GM18868 (cell line): Measurements from ENCODE around the gene TMEM271.
A peak's percentile ranks its signal among the peaks of the same experiment; 100 is the strongest.
"Not testable (repeated sequence)": the region's sequence is repeated elsewhere in the genome, so short reads cannot be mapped to it uniquely, and the experiment has no call there.

ENCODE experiments used
- ATAC-seq: cut with Tn5 transposase; IDR thresholded peaks from one replicate; pipeline ENCODE4 v1.9.1; 2021; ENCODE audit warnings: mild to moderate bottlenecking, moderate library complexity; ENCODE audit not compliant: unreplicated experiment

TMEM271 gene

DNA sequence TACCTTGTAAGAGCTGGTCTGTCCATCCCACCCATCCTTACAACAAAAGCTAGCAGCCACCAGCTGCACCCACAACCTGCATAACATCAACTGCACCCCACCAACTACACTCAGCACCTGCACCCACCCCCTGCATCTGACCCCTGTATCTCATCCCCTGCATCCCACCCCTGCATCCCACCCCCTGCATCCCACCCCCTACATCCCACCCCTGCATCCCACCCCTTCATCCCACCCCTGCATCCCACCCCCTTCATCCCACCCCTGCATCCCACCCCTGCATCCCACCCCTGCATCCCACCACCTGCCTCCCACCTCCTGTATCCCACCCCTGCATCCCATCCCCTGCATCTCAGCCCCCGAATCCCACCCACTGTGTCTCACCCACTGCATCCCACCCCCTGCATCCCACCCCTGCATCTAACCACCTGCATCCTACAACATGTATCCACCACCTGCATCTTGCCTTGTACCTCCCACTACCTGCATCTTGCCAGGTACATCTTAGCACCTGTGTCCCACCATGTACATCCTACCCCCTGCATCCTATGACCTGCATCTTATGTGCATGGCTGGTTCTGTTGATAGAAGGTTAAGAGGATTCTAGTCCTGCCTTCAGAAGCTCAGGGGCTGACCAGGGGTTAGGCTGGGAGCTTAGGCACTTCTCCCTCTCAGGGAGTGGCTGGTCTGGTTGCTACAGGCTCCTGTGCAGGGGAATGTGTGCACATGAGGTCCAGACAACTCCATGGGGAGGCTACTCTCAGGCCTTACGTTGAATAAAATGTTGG, 9.4 kb downstream of the TMEM271 start:
- no peak for ATAC-seq

DNA sequence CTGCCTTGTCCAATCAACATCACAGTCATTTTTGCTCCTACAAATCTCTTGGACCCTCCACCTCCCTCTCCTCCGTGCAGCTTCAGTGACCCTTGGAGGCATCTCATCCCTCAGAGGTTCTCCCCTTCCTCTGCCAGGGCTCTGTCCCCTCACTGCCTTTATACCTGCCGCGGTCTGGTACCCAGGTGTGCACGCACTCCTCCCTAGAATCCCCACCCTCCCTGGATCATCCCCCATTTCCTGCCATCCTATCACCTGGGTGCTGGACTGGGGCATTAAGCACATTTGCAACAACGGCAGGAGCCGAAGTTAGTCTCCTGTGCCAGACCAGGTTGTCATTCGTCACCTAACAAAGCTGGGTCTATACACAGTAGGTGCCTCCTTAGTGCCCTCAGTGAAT, 10.1 kb downstream of the TMEM271 start:
- ATAC-seq, result no peak

DNA sequence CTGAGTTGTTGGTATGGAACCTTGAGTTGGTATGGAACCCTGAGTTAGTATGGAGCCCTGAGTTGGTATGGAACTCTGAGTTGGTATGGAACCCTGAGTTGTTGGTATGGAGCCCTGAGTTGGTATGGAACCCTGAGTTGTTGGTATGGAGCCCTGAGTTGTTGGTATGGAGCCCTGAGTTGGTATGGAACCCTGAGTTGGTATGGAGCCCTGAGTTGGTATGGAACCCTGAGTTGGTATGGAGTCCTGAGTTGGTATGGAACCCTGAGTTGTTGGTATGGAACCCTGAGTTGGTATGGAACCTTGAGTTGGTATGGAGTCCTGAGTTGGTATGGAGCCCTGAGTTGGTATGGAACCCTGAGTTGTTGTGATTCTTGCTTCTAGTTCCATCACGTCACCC, 10.5 kb downstream of the TMEM271 start:
- ATAC-seq, result not testable (repeated sequence)

GRCh38 chr4:562458-562857, 13.6 kb downstream of the TMEM271 start:
- ATAC-seq, result not testable (repeated sequence)

- ATAC-seq, result no peak
Observed at GRCh38 chr4:561426-561825, 14.7 kb downstream of the TMEM271 start.

- no peak for ATAC-seq
Observed at GRCh38 chr4:560731-561291, 15.3 kb downstream of the TMEM271 start.

- no peak for ATAC-seq
Observed at GRCh38 chr4:560061-560460, 16.0 kb downstream of the TMEM271 start.

DNA sequence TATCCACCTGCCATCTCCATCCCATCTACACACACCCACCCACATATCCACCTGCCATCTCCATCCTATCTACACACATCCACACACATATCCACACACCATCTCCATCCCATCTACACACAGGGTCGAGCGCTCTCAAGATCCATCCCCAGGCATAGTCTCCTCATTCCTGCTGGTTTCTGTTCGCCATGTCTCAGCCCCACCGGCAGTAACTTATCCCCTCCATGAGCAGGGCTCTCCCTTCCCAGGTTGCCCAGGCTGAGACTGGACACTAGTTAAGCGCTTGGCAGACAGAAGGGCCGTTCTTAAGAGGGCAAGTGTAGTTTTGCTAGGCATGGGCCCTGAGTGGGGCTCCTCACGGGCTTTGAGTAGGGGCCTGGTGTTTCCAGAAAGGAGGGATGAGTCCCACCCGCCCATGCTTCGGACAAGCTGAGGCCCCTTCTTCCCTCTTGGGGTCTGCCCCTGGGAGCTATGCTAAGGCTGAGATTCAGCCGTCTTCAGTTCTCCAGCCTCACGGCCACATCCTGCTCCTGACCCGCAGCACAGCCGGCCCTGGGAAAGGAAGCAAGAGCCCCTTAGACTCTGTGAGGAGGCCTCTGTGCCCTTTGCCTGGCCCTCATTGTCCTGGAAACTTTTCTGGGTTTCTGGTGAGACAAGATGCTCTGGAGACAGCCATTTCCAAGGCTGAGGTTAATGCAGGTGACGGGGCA, 20.4 kb downstream of the TMEM271 start:
- ATAC-seq, result no peak

DNA sequence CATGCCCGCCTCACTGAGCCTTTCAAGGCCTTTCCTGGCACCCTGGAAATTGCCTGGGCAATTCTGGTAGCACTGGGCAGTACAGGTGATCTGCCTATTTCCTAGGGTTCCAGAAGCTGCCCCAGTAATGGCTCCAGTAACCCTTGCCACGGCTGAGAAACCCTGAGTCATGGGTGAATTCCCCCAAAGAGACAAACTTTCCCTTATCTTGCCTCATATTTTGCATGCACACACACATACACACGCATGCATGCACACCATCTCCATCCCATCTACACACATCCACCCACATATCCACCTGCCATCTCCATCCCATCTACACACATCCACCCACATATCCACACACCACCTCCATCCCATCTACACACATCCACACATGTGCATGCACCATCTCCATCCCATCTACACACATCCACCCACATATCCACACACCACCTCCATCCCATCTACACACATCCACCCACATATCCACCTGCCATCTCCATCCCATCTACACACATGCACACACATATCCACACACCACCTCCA, 21.2 kb downstream of the TMEM271 start:
- peak; percentile 61 for ATAC-seq

- ATAC-seq, result no peak
Observed at GRCh38 chr4:552019-552418, 24.1 kb downstream of the TMEM271 start.

DNA sequence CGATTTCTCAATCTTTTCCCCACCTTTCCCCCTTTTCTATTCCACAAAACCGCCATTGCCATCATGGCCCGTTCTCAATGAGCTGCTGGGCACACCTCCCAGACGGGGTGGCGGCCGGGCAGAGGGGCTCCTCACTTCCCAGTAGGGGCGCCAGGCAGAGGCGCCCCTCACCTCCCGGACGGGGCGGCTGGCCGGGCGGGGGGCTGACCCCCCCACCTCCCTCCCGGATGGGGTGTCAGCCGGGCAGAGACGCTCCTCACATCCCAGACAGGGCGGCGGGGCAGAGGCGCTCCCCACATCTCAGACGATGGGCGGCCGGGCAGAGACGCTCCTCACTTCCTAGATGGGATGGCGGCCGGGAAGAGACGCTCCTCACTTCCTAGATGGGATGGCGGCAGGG, 25.8 kb downstream of the TMEM271 start:
- ATAC-seq, result not testable (repeated sequence)

- ATAC-seq, result no peak
Observed at GRCh38 chr4:548976-549375, 27.1 kb downstream of the TMEM271 start.

GRCh38 chr4:545612-546011, 30.5 kb downstream of the TMEM271 start:
- ATAC-seq, result no peak

GRCh38 chr4:544386-545105, 31.5 kb downstream of the TMEM271 start:
- no peak for ATAC-seq

DNA sequence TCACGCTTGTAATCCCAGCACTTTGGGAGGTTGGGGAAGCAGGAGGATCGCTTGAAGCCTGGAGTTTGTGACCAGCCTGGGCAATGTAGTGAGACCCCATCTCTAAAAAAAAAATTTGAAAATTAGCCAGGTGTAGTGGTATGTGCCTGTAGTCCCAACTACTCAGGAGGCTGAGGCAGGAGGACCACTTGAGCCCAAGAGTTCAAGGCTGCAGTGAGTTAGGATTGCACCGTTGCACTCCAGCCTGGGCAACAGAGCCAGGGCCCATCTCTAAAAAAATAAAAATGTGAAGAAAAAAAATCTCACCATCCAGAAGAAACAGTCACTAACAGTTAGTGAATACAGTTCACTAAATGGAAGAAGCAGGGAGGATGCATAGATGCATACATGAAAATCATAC, 34.8 kb downstream of the TMEM271 start:
- ATAC-seq, result no peak

DNA sequence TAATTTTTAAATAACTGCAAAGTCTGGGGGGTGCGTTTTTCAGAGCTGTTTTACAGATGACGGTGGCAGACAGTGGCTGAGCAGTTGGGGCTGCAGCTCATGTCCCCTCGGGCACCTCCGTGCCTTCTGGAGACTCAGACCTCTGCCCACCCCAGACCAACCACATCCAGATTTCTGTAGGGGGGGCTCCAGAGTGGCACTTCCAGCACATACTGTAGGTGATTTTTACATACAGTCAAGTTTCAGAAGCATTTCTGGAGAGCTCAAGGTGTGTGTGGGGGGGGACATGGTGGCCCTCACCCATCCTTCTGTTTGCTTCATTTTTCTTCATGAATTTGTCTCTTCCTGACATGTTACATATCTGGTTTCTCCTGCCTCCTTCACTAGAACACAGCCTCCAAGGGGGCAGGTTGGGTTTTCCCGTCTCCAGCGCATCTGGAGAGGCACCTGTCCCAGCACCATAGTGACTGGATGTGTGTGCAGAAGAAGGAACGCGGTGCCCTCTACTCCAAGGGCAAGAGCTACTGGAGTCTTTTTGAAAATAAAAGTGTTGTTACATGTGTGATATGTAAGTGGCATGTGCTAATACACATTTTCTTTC, 37.5 kb downstream of the TMEM271 start:
- ATAC-seq, result no peak

DNA sequence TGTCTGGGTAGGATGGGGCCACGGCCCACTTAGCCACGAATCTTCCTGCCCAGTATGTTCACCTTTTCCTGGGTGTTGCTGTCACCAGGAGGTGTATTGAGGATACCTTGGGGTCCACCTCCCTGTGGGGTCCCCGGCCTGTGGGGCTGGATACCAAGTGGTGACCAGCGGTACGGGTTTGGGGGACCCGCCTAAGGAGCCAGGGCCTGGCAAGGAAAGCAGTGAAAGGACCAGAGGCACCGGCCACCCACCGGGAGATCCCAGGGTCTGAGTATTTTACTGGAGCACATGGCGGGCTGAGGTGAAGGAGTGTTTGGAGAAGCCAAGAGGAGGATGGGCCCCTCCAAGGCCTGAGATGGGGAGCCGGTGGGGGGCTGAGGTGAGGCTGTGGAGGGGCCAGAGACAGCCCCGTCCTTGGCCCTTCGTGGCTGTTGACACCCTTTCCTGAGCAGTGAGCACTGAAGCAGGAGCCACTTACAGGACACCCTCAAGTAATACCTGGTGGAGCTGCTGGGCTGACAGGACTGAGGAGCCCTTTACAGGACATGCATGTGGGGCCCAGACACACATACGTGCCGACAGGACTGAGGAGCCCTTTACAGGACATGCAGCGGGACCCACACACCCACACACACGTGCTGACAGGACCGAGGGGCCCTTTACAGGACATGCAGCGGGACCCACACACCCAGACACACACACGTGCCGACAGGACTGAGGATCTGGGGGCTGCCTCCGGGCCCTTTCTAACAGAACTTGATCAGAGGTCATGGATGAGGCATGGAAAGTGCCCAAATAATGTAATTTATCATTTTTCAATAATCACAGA, 38.4 kb downstream of the TMEM271 start:
- ATAC-seq, result no peak

DNA sequence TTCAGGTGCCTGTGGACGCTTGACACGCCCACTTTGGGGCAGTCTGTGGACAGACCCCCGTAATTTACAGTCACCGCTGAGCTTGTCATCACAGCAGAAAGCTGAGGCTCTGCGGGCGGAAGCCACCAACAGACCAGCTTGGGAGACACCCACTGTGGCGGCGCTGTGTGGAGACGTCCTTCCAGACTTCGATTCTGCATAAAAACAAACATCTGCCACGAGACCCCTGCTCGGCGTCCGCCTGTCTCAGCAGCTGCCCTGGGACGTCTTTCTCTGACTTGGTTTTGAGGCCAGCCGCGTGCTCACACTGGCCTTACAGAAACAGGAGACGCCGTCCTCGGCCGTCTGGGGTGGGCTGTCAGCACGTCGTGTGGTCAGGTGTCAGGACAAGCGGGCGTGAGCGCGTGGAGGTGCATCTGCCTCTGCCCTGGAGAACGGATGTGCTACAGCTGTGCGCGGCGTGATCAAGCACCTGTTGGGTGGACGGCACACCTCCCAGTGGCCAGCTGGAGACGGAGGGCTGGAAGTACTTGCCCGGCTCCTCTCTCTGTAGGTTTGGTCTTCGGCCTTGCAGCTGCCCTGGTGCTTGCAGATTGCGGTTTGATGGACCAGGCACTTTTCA, 39.6 kb downstream of the TMEM271 start:
- ATAC-seq, result no peak

DNA sequence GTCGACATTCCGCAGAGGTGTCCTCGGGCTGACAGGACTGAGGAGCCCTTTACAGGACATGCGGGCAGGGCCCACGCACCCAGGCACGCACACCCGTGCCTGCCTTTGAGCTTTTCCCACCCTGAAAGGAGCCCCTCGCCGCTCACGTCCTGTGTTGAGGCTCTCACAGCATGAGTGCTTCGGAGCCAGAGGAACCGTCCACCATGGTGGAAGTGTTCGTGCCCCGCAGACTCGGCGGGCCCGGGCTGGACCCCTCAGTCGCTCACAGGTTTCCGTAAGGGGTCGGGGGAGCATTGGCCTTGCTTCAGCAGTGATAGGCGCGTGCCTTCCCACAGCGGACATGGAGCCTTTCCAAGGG, 40.2 kb downstream of the TMEM271 start:
- no peak for ATAC-seq
